H9 (cell line): ENCODE measurements around the gene IRAK1BP1. TPM values are rescaled to one million over a fixed set of nuclear protein-coding genes. Genes with fewer than 3 reads are reported as not detected.

Experiments
- DNase-seq: peaks from one replicate; pipeline ENCODE4 v3.0.0-alpha.2; 2017
- H2AFZ ChIP-seq: one replicate; pipeline ENCODE4 v1.6.1; 2013; ENCODE audit warnings: mild to moderate bottlenecking, low read length, control low read depth, moderate library complexity
- H2AK5ac ChIP-seq: 2 replicates; pipeline ENCODE4 v1.6.1; 2013; ENCODE audit warnings: low read length, control low read depth, mixed read lengths; ENCODE audit not compliant: insufficient read length
- H2BK120ac ChIP-seq: one replicate; pipeline ENCODE4 v1.6.1; 2013; ENCODE audit warnings: low read depth, mild to moderate bottlenecking, low read length, control low read depth, inconsistent platforms; ENCODE audit not compliant: poor library complexity, severe bottlenecking
- H2BK12ac ChIP-seq: 2 replicates; pipeline ENCODE4 v1.6.1; 2013; ENCODE audit warnings: low read length, control low read depth, mixed read lengths, low read depth; ENCODE audit not compliant: insufficient read length
- H2BK15ac ChIP-seq: 2 replicates; pipeline ENCODE4 v1.6.1; 2013; ENCODE audit warnings: low read depth, low read length, control low read depth
- H2BK20ac ChIP-seq: one replicate; pipeline ENCODE4 v1.6.1; 2013; ENCODE audit warnings: low read depth, mild to moderate bottlenecking, low read length, control low read depth, inconsistent platforms; ENCODE audit not compliant: poor library complexity, severe bottlenecking
- H2BK5ac ChIP-seq: 2 replicates; pipeline ENCODE4 v1.6.1; 2013; ENCODE audit warnings: low read length, control low read depth, mixed read lengths; ENCODE audit not compliant: insufficient read length
- H3K14ac ChIP-seq: 2 replicates; pipeline ENCODE4 v1.6.1; 2013; ENCODE audit warnings: low read length, control low read depth; ENCODE audit not compliant: insufficient read depth
- H3K18ac ChIP-seq: 2 replicates; pipeline ENCODE4 v1.6.1; 2013; ENCODE audit warnings: low read depth, mild to moderate bottlenecking, mixed read lengths, low read length, control low read depth; ENCODE audit not compliant: insufficient read length
- H3K23ac ChIP-seq: 2 replicates; pipeline ENCODE4 v1.6.1; 2013; ENCODE audit warnings: low read length, control low read depth, mixed read lengths, low read depth; ENCODE audit not compliant: insufficient read length
- H3K23me2 ChIP-seq: 2 replicates; pipeline ENCODE4 v1.6.1; 2013; ENCODE audit warnings: low read depth, mild to moderate bottlenecking, mixed read lengths, low read length, control low read depth; ENCODE audit not compliant: insufficient read length, poor library complexity, severe bottlenecking
- H3K27ac ChIP-seq: 2 replicates; pipeline ENCODE4 v1.5.1; 2013; ENCODE audit warnings: low read length, control low read depth, mixed read lengths, low read depth; ENCODE audit not compliant: insufficient read length
- H3K27me3 ChIP-seq: 2 replicates; pipeline ENCODE4 v1.6.1; 2013; ENCODE audit warnings: low read length, control low read depth, inconsistent platforms; ENCODE audit not compliant: insufficient read depth
- H3K4ac ChIP-seq: 2 replicates; pipeline ENCODE4 v1.6.1; 2013; ENCODE audit warnings: low read depth, mild to moderate bottlenecking, control low read depth, inconsistent platforms, low read length, moderate library complexity
- H3K4me1 ChIP-seq: 2 replicates; pipeline ENCODE4 v1.6.1; 2013; ENCODE audit warnings: low read length, control low read depth, inconsistent platforms; ENCODE audit not compliant: insufficient read depth
- H3K4me2 ChIP-seq: 2 replicates; pipeline ENCODE4 v1.6.1; 2013; ENCODE audit warnings: low read length, control low read depth, mixed read lengths; ENCODE audit not compliant: insufficient read length, insufficient read depth
- H3K56ac ChIP-seq: 2 replicates; pipeline ENCODE4 v1.6.1; 2013; ENCODE audit warnings: low read depth, mild to moderate bottlenecking, mixed read lengths, low read length, control low read depth; ENCODE audit not compliant: insufficient read length
- H3K79me1 ChIP-seq: 2 replicates; pipeline ENCODE4 v1.6.1; 2013; ENCODE audit warnings: low read depth, mild to moderate bottlenecking, moderate library complexity, low read length, control low read depth, inconsistent platforms; ENCODE audit not compliant: insufficient read depth, poor library complexity, severe bottlenecking
- H3K79me2 ChIP-seq: 2 replicates; pipeline ENCODE4 v1.6.1; 2013; ENCODE audit warnings: low read length, control low read depth, inconsistent platforms; ENCODE audit not compliant: insufficient read depth
- H3K9ac ChIP-seq: 2 replicates; pipeline ENCODE4 v1.6.1; 2013; ENCODE audit warnings: low read length, control low read depth, mixed read lengths; ENCODE audit not compliant: insufficient read length; ENCODE audit errors: extremely low read depth
- H3K9me3 ChIP-seq: one replicate; pipeline ENCODE4 v1.6.1; 2013; ENCODE audit warnings: low read depth, low read length, inconsistent platforms; ENCODE audit not compliant: control insufficient read depth
- H3T11ph ChIP-seq: one replicate; pipeline ENCODE4 v1.6.1; 2013; ENCODE audit warnings: mild to moderate bottlenecking, low read length, control low read depth, inconsistent platforms
- H4K20me1 ChIP-seq: one replicate; pipeline ENCODE4 v1.6.1; 2013; ENCODE audit not compliant: control insufficient read depth, insufficient read length, insufficient read depth
- H4K5ac ChIP-seq: 2 replicates; pipeline ENCODE4 v1.6.1; 2013; ENCODE audit warnings: low read depth, mild to moderate bottlenecking, mixed read lengths, low read length, control low read depth; ENCODE audit not compliant: insufficient read length
- H4K8ac ChIP-seq: replicated peaks from 2 replicates; pipeline ENCODE4 v1.6.1; 2013; ENCODE audit warnings: low read length, control low read depth, mixed read lengths, low read depth; ENCODE audit not compliant: insufficient read length
- H4K91ac ChIP-seq: 2 replicates; pipeline ENCODE4 v1.6.1; 2013; ENCODE audit warnings: low read depth, mild to moderate bottlenecking, moderate library complexity, mixed read lengths, low read length, control low read depth; ENCODE audit not compliant: insufficient read length
- H3K27ac Mint-ChIP-seq, 3 experiments: 2 replicates in 2 of 3; 3 replicates in 1 of 3; pipeline ENCODE4 v1.8.0; 2020 to 2021; ENCODE audit warnings: mixed read lengths in 3 of 3, mild to moderate bottlenecking in 1 of 3, moderate library complexity in 1 of 3
- H3K27me3 Mint-ChIP-seq: 2 replicates; pipeline ENCODE4 v1.8.0; 2021; ENCODE audit warnings: low read depth, mild to moderate bottlenecking, moderate library complexity, mixed read lengths
- H3K36me3 Mint-ChIP-seq, 3 experiments: 2 replicates in 2 of 3; 3 replicates in 1 of 3; pipeline ENCODE4 v1.8.0; 2020 to 2021; ENCODE audit warnings: low read depth in 3 of 3, mixed read lengths in 3 of 3; ENCODE audit not compliant: insufficient read depth in 1 of 3
- H3K4me1 Mint-ChIP-seq, 2 experiments: 2 replicates each; pipeline ENCODE4 v1.8.0; 2020; ENCODE audit warnings: mixed read lengths in 2 of 2
- H3K4me3 Mint-ChIP-seq, 2 experiments: 2 replicates in 1 of 2; 3 replicates in 1 of 2; pipeline ENCODE4 v1.8.0; 2020 to 2021; ENCODE audit warnings: mild to moderate bottlenecking in 2 of 2, mixed read lengths in 2 of 2, moderate library complexity in 1 of 2
- H3K9me3 Mint-ChIP-seq, 2 experiments: 2 replicates in 1 of 2; 3 replicates in 1 of 2; pipeline ENCODE4 v1.8.0; 2020; ENCODE audit warnings: mild to moderate bottlenecking in 2 of 2, mixed read lengths in 2 of 2, moderate library complexity in 1 of 2
- total RNA-seq: library from RNA; stranded (reverse); gene quantifications from 2 replicates; pipeline ENCODE4 v1.2.1, GENCODE V29; 2021
- TF ChIP-seq, protein P1 (sequence below): fragments of 200-600 bp; sonication (generic); conservative IDR thresholded peaks from 3 replicates; pipeline ENCODE4 v1.8.0; 2021; ENCODE audit warnings: antibody characterized with exemption, mild to moderate bottlenecking

IRAK1BP1 gene
- total RNA-seq, 1 experiment from 2014 or later: 3.8 TPM

DNA sequence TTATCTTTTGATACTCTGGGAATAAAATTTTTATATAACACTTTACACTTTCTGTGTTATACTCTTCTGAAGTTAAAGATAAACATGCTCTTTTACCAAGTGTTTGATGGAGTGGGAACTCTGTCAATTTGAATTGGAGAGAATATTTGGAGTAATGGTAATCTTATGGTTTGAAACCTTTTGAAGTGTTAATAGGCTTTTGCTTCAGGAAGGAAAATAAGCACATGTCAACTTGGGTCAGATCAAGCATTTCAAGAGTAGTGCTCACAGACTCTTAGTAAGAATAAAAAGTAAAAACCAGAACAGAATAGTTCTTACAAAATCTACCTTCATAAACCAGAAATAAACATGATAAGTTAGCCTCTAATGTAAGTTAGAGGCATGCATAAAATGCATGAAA is 24.4 kb upstream of the IRAK1BP1 start:
- Histone ChIP-seq H3K18ac (no peak overlapping the region), H3K9me3 (no peaks in the 10 kb centered on the region), H3K79me1 (no peaks in the 10 kb centered on the region), H4K20me1 (no peaks in the 10 kb centered on the region), H4K8ac (no peak overlapping the region), H3K27me3 (no peaks in the 10 kb centered on the region), H3K23ac (no peak overlapping the region), H2AFZ (no peak overlapping the region), H3K79me2 (no peaks in the 10 kb centered on the region), H4K91ac (no peak overlapping the region), H2BK120ac (no peak overlapping the region), H3K4ac (no peak overlapping the region), H2AK5ac (no peak overlapping the region), H3K4me2 (no peak overlapping the region), H2BK20ac (no peak overlapping the region), H3K4me1 (no peaks in the 10 kb centered on the region; the same call in 1 of the 2 replicates), H4K5ac (no peak overlapping the region), H2BK15ac (no peak overlapping the region), H3K9ac (no peak overlapping the region), H3K23me2 (no peaks in the 10 kb centered on the region), H3T11ph (no peak overlapping the region), H3K56ac (no peak overlapping the region), H2BK5ac (no peak overlapping the region), H3K14ac (no peak overlapping the region), H3K27ac (no peak overlapping the region), H2BK12ac (no peak overlapping the region)
- Mint-ChIP-seq H3K4me1 (peaks cover 20 to 23% of the 10 kb centered on the region in 2 experiments), H3K36me3 (peaks cover 0 to 2% (median 0%) of the 10 kb centered on the region in 3 experiments; a peak in 1 of 7 replicates), H3K9me3 (no peaks in the 10 kb centered on the region), H3K4me3 (no peak overlapping the region; a peak in 1 of 5 replicates), H3K27ac (no peak overlapping the region; a peak in 1 of 7 replicates), H3K27me3 (peaks cover 1% of the 10 kb centered on the region; the same call in 1 of the 2 replicates)
- TF ChIP-seq, protein P1, sequence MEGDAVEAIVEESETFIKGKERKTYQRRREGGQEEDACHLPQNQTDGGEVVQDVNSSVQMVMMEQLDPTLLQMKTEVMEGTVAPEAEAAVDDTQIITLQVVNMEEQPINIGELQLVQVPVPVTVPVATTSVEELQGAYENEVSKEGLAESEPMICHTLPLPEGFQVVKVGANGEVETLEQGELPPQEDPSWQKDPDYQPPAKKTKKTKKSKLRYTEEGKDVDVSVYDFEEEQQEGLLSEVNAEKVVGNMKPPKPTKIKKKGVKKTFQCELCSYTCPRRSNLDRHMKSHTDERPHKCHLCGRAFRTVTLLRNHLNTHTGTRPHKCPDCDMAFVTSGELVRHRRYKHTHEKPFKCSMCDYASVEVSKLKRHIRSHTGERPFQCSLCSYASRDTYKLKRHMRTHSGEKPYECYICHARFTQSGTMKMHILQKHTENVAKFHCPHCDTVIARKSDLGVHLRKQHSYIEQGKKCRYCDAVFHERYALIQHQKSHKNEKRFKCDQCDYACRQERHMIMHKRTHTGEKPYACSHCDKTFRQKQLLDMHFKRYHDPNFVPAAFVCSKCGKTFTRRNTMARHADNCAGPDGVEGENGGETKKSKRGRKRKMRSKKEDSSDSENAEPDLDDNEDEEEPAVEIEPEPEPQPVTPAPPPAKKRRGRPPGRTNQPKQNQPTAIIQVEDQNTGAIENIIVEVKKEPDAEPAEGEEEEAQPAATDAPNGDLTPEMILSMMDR: no peak
- DNase-seq: no peak
